H1 (cell line): ENCODE measurements around the gene MUC5AC. TPM values are rescaled to one million over a fixed set of nuclear protein-coding genes. Genes with fewer than 3 reads are reported as not detected.

Source experiments
- CTCF ChIA-PET: fragments of 300-600 bp; sonication (Branson Sonifier 250); formaldehyde crosslinking; loops from one replicate; lab custom pipeline; 2021; ENCODE audit not compliant: partially characterized antibody; lab: Charles Lee
- POLR2A ChIA-PET: fragments of 300-600 bp; sonication (Branson Sonifier 250); formaldehyde crosslinking; loops from one replicate; lab custom pipeline; 2021; ENCODE audit warnings: inconsistent platforms; ENCODE audit not compliant: partially characterized antibody; lab: Charles Lee
- DNase-seq, 2 experiments: peaks; one replicate each; pipeline versions ENCODE4 v3.0.0 to v3.0.0-alpha.2; 2010 to 2022; ENCODE audit warnings: low spot score in 2 of 2, low read depth in 1 of 2, mixed read lengths in 1 of 2
- FAIRE-seq: peaks from 2 replicates; lab custom pipeline; 2011; peaks lifted over from hg19 to GRCh38; lab: Jason Lieb, UNC
- H2AFZ ChIP-seq: 2 replicates; pipeline ENCODE4 v1.8.1; 2012; ENCODE audit warnings: low read length, inconsistent platforms
- H2AK5ac ChIP-seq: 2 replicates; pipeline ENCODE4 v1.6.1; 2013; ENCODE audit warnings: low read depth, low read length
- H2BK120ac ChIP-seq: replicated peaks from 2 replicates; pipeline ENCODE3; 2013; ENCODE audit warnings: low read depth, low read length, inconsistent platforms
- H2BK12ac ChIP-seq: 2 replicates; pipeline ENCODE4 v1.6.1; 2013; ENCODE audit warnings: low read depth, low read length
- H2BK15ac ChIP-seq: 2 replicates; pipeline ENCODE4 v1.6.1; 2013; ENCODE audit warnings: low read length
- H2BK20ac ChIP-seq: 2 replicates; pipeline ENCODE4 v1.6.1; 2013; ENCODE audit warnings: low read length
- H2BK5ac ChIP-seq: 2 replicates; pipeline ENCODE4 v1.6.1; 2013; ENCODE audit warnings: low read depth, low read length
- H3K14ac ChIP-seq: 2 replicates; pipeline ENCODE4 v1.6.1; 2013; ENCODE audit warnings: inconsistent platforms; ENCODE audit not compliant: insufficient read length
- H3K18ac ChIP-seq: 2 replicates; pipeline ENCODE4 v1.6.1; 2013; ENCODE audit warnings: low read length; ENCODE audit errors: extremely low read depth
- H3K23ac ChIP-seq: 2 replicates; pipeline ENCODE4 v1.6.1; 2013; ENCODE audit warnings: inconsistent platforms; ENCODE audit not compliant: insufficient read length
- H3K23me2 ChIP-seq: 2 replicates; pipeline ENCODE4 v1.6.1; 2013; ENCODE audit warnings: low read depth, low read length
- H3K27ac ChIP-seq: 2 replicates; pipeline ENCODE4 v1.6.1; 2011; ENCODE audit warnings: low read depth, low read length, inconsistent platforms
- H3K27me3 ChIP-seq, 4 experiments: replicated peaks in 1 of 4; 1 replicate in 1 of 4; 2 replicates in 3 of 4; pipeline versions ENCODE4 v1.6.1 to v1.8.1; 2011 to 2013; ENCODE audit warnings: low read length in 3 of 4, mild to moderate bottlenecking in 3 of 4, inconsistent platforms in 2 of 4, mixed read lengths in 2 of 4, moderate library complexity in 1 of 4; ENCODE audit not compliant: control insufficient read depth in 3 of 4, insufficient read depth in 3 of 4; ENCODE audit errors: extremely low read depth in 1 of 4
- H3K36me3 ChIP-seq, 4 experiments: 2 replicates each; pipeline versions ENCODE4 v1.6.1 to v1.8.1; 2011 to 2013; ENCODE audit warnings: mild to moderate bottlenecking in 4 of 4, low read length in 3 of 4, moderate library complexity in 2 of 4, control low read depth in 1 of 4, inconsistent platforms in 1 of 4; ENCODE audit not compliant: insufficient read depth in 4 of 4, control insufficient read depth in 2 of 4
- H3K4ac ChIP-seq: replicated peaks from 2 replicates; pipeline ENCODE3; 2013; ENCODE audit warnings: low read length, low read depth, mixed read lengths, inconsistent platforms; ENCODE audit not compliant: insufficient read length
- H3K4me1 ChIP-seq, 4 experiments: replicated peaks in 1 of 4; 1 replicate in 1 of 4; 2 replicates in 3 of 4; pipeline versions ENCODE4 v1.6.1 to v1.8.1; 2011 to 2013; ENCODE audit warnings: low read length in 3 of 4, inconsistent platforms in 2 of 4, mixed read lengths in 1 of 4; ENCODE audit not compliant: insufficient read depth in 4 of 4, control insufficient read depth in 3 of 4
- H3K4me2 ChIP-seq, 2 experiments: 2 replicates each; pipeline versions ENCODE4 v1.6.1 to v1.8.1; 2011 to 2013; ENCODE audit warnings: low read depth in 2 of 2, low read length in 2 of 2, control low read depth in 1 of 2, inconsistent platforms in 1 of 2, mild to moderate bottlenecking in 1 of 2; ENCODE audit not compliant: insufficient read depth in 1 of 2
- H3K4me3 ChIP-seq, 4 experiments: fragments of 200-600, 300-600 bp in 1 of 4; sonication (generic), shearing (Covaris generic), sonication (Bioruptor Twin) in 1 of 4; 2 replicates each; pipeline versions ENCODE4 v1.5.1 to v1.8.1; 2011 to 2016; ENCODE audit warnings: low read length in 4 of 4, low read depth in 3 of 4, control low read depth in 2 of 4, inconsistent platforms in 2 of 4, mild to moderate bottlenecking in 2 of 4, mixed read lengths in 1 of 4, moderate library complexity in 1 of 4; ENCODE audit not compliant: insufficient read depth in 2 of 4; ENCODE audit errors: extremely low read depth in 1 of 4
- H3K56ac ChIP-seq: replicated peaks from 2 replicates; pipeline ENCODE3; 2013; ENCODE audit warnings: low read depth, mild to moderate bottlenecking, mixed read lengths, low read length, inconsistent platforms; ENCODE audit not compliant: insufficient read length
- H3K79me1 ChIP-seq: 2 replicates; pipeline ENCODE4 v1.6.1; 2013; ENCODE audit warnings: low read depth, low read length, control low read depth
- H3K79me2 ChIP-seq, 2 experiments: 2 replicates each; pipeline versions ENCODE4 v1.6.1 to v1.8.1; 2012 to 2013; ENCODE audit warnings: low read length in 2 of 2, mild to moderate bottlenecking in 2 of 2, inconsistent platforms in 1 of 2; ENCODE audit not compliant: insufficient read depth in 2 of 2, control insufficient read depth in 1 of 2
- H3K9ac ChIP-seq, 4 experiments: replicated peaks in 1 of 4; 1 replicate in 1 of 4; 2 replicates in 3 of 4; pipeline versions ENCODE4 v1.6.1 to v1.8.1; 2011 to 2013; ENCODE audit warnings: low read depth in 3 of 4, low read length in 3 of 4, control low read depth in 2 of 4, mild to moderate bottlenecking in 2 of 4, moderate library complexity in 2 of 4, inconsistent platforms in 1 of 4; ENCODE audit errors: extremely low read depth in 1 of 4
- H3K9me3 ChIP-seq, 2 experiments: 2 replicates each; pipeline versions ENCODE4 v1.6.1 to v1.8.1; 2012 to 2013; ENCODE audit warnings: mild to moderate bottlenecking in 2 of 2, moderate library complexity in 2 of 2, control low read depth in 1 of 2, inconsistent platforms in 1 of 2, low read depth in 1 of 2, low read length in 1 of 2, mixed read lengths in 1 of 2; ENCODE audit not compliant: insufficient read depth in 2 of 2
- H4K20me1 ChIP-seq, 2 experiments: replicated peaks in 1 of 2; 2 replicates each; pipeline versions ENCODE3 to v1.8.1; 2011 to 2013; ENCODE audit warnings: inconsistent platforms in 2 of 2, low read length in 2 of 2, mild to moderate bottlenecking in 1 of 2; ENCODE audit not compliant: insufficient read depth in 2 of 2, control insufficient read depth in 1 of 2
- H4K5ac ChIP-seq: 2 replicates; pipeline ENCODE4 v1.6.1; 2013; ENCODE audit warnings: low read length, low read depth, mixed read lengths, inconsistent platforms; ENCODE audit not compliant: insufficient read length
- H4K8ac ChIP-seq: 2 replicates; pipeline ENCODE4 v1.8.0; 2013; ENCODE audit warnings: mild to moderate bottlenecking, moderate library complexity, low read length, inconsistent platforms; ENCODE audit not compliant: insufficient read depth; ENCODE audit errors: extremely low read depth
- H4K91ac ChIP-seq: replicated peaks from 2 replicates; pipeline ENCODE3; 2013; ENCODE audit warnings: low read length, mixed read lengths, inconsistent platforms; ENCODE audit not compliant: insufficient read length
- GABPA ChIP-seq: IDR thresholded peaks from 2 replicates; pipeline ENCODE4 v1.6.1; 2011; ENCODE audit warnings: mild to moderate bottlenecking, low read length, moderate library complexity, borderline replicate concordance; ENCODE audit not compliant: insufficient read depth
- GTF2F1 ChIP-seq: IDR thresholded peaks from 2 replicates; pipeline ENCODE4 v1.6.1; 2012; ENCODE audit warnings: low read depth, low read length, improper control_type of control experiment, borderline replicate concordance
- PHF8 ChIP-seq: fragments of 200-600 bp; sonication (generic); conservative IDR thresholded peaks from 2 replicates; pipeline ENCODE4 v1.7.1; 2012; ENCODE audit warnings: low read depth, mild to moderate bottlenecking, inconsistent platforms, low read length, moderate library complexity
- POLR2A ChIP-seq, 2 experiments: IDR thresholded peaks; 1 replicate in 1 of 2; 2 replicates in 1 of 2; pipeline ENCODE4 v1.6.1; 2011; ENCODE audit warnings: low read depth in 2 of 2, low read length in 2 of 2, mild to moderate bottlenecking in 2 of 2; ENCODE audit errors: control extremely low read depth in 1 of 2
- RBBP5 ChIP-seq: IDR thresholded peaks from 2 replicates; pipeline ENCODE4 v1.7.1; 2012; ENCODE audit warnings: low read depth, mild to moderate bottlenecking, inconsistent platforms, low read length, moderate library complexity, borderline replicate concordance
- RNF2 ChIP-seq: fragments of 200-900, 300-1000 bp; sonication (generic); IDR thresholded peaks from 2 replicates; pipeline ENCODE4 v1.7.1; 2016; ENCODE audit warnings: borderline replicate concordance, low read depth, mild to moderate bottlenecking, antibody characterized with exemption, low read length; ENCODE audit not compliant: poor library complexity, severe bottlenecking; ENCODE audit errors: missing control alignments
- SP2 ChIP-seq: IDR thresholded peaks from 2 replicates; pipeline ENCODE4 v1.6.1; 2012; ENCODE audit warnings: mild to moderate bottlenecking, low read length, inconsistent platforms
- ZNF274 ChIP-seq: IDR thresholded peaks from 2 replicates; pipeline ENCODE4 v1.7.0; 2012; ENCODE audit warnings: low read length, borderline replicate concordance; ENCODE audit errors: extremely low read depth
- WGBS, 2 experiments: shearing (Covaris generic) in 1 of 2; methylation state at CpG; one replicate each; pipeline versions ENCODE4 v1.1.6 to v1.1.7; 2013 to 2015; ENCODE audit warnings: low lambda C conversion rate in 2 of 2, mixed read lengths in 2 of 2, inconsistent platforms in 1 of 2, low coverage in 1 of 2, missing lambda C conversion rate in 1 of 2; ENCODE audit not compliant: insufficient replicate concordance in 2 of 2, insufficient coverage in 1 of 2, insufficient read length in 1 of 2; ENCODE audit errors: extremely low coverage in 1 of 2, missing lambda C conversion rate in 1 of 2; 5-methylcytosine and 5-hydroxymethylcytosine counted together
- polyA plus RNA-seq, 7 experiments: library from polyadenylated mRNA; depleted of rRNA in 3 of 7; stranded (reverse) in 5 of 7; unstranded in 2 of 7; fragments of >200 nt in 5 of 7; fragments of 200-250 nt in 2 of 7; gene quantifications; 1 replicate in 5 of 7; 2 replicates in 1 of 7; 4 replicates in 1 of 7; pipeline versions ENCODE4 v1.2.1 to v1.2.3, GENCODE V29; 2011 to 2013; ENCODE audit warnings: missing spikeins in 2 of 7, mixed read lengths in 2 of 7
- total RNA-seq: library from RNA; stranded (reverse); fragmentation: NEBNext Ultra II Directional; extraction: Animal tissue kit (Norgen Biotek cat#: 25700); gene quantifications from 2 replicates; pipeline ENCODE4 v1.2.1, GENCODE V29; 2021

Gene MUC5AC
- total and polyA plus RNA-seq, 2 of the 8 experiments (the other 6 are each of a cell fraction or from before 2014, with no cell fraction given), result not detected

GRCh38 chr11:1205987-1206331 is 48.2 kb downstream of the MUC5AC start:
- H2AK5ac ChIP-seq, result no peak overlapping the region
- H3K36me3 ChIP-seq, result no peaks in the 10 kb centered on the region
- no peak overlapping the region for H3K9ac ChIP-seq
- no peaks in the 10 kb centered on the region for H4K20me1 ChIP-seq
- H2BK120ac ChIP-seq, result no peak overlapping the region
- no peak overlapping the region for H3K23ac ChIP-seq
- H3K23me2 ChIP-seq, result no peaks in the 10 kb centered on the region; the same call in 1 of the 2 replicates
- H2BK20ac ChIP-seq, result no peak overlapping the region
- no peak overlapping the region for H3K56ac ChIP-seq
- no peak overlapping the region for H4K8ac ChIP-seq
- H2AFZ ChIP-seq, result no peak overlapping the region
- no peaks in the 10 kb centered on the region for H3K79me2 ChIP-seq
- H3K9me3 ChIP-seq, result peaks cover 12 to 33% of the 10 kb centered on the region in 2 experiments; a peak in 3 of 4 replicates
- no peak overlapping the region for H3K4ac ChIP-seq
- H3K27me3 ChIP-seq, result 0 out of 7 replicates have a peak, but pooled peaks cover 0 to 2% (median 0%) of the 10 kb centered on the region in 4 experiments
- 95% methylated on average over 8 of the region's 8 CpGs; no CpG with 5 or more reads in 1 of the 2 experiments for whole genome bisulfite sequencing, 2 experiments
- no peak overlapping the region for H4K5ac ChIP-seq
- no peak overlapping the region for H2BK5ac ChIP-seq
- H4K91ac ChIP-seq, result no peak overlapping the region
- no peak overlapping the region for H3K18ac ChIP-seq
- no peak overlapping the region for H2BK15ac ChIP-seq
- ChIA-PET CTCF (interaction anchor here (1.0 to 2.2 kb wide), 3 partner anchors 21 to 71 kb away, joined by 3 to 6 read pairs (median 6); no protein-coding TSS in a partner anchor), POLR2A (no interaction called here)
- no peak overlapping the region for H3K4me3 ChIP-seq
- no peaks in the 10 kb centered on the region for H3K79me1 ChIP-seq
- no peak for DNase-seq
- no peak for FAIRE-seq
- no peak overlapping the region for H3K4me2 ChIP-seq
- H2BK12ac ChIP-seq, result no peak overlapping the region
- H3K27ac ChIP-seq, result no peak overlapping the region
- H3K4me1 ChIP-seq, result no peaks in the 10 kb centered on the region; a peak in 1 of 7 replicates
- no peak overlapping the region for H3K14ac ChIP-seq
- TF ChIP-seq GTF2F1, result no peak
- no peak for TF ChIP-seq RNF2
- TF ChIP-seq PHF8, result no peak
- TF ChIP-seq ZNF274, result no peak
- TF ChIP-seq GABPA, result no peak
- TF ChIP-seq RBBP5, result no peak
- no peak for TF ChIP-seq SP2
- no peak for TF ChIP-seq POLR2A (IDR thresholded peaks at IDR 0.05; ENCODE audit: control extremely low read depth in 1 of 2, low read depth in 2 of 2, low read length in 2 of 2)
